Esophagus muscularis mucosa (tissue), 4 donors: ENCODE results near the gene EDDM13.

Source experiments
- CTCF ChIP-seq, 3 experiments: fragments of 200-600 bp in 2 of 3; fragments of 450-650 bp in 1 of 3; sonication (generic) in 2 of 3; IDR thresholded peaks; one replicate each; pipeline ENCODE4 v1.5.1; 2017 to 2019; ENCODE audit warnings: antibody characterized with exemption in 3 of 3, mild to moderate bottlenecking in 2 of 3, moderate library complexity in 1 of 3
- EP300 ChIP-seq: sonication (generic); formaldehyde crosslinking; IDR thresholded peaks from one replicate; pipeline ENCODE4 v1.6.1; 2017; ENCODE audit warnings: antibody characterized with exemption
- POLR2A ChIP-seq: fragments of 450-650 bp; IDR thresholded peaks from one replicate; pipeline ENCODE4 v1.6.1; 2017; ENCODE audit warnings: antibody characterized with exemption, moderate library complexity, mild to moderate bottlenecking, low read depth
- POLR2AphosphoS5 ChIP-seq, 2 donors: sonication (generic); formaldehyde crosslinking; IDR thresholded peaks; one replicate each; pipeline ENCODE4 v1.6.1; 2017; ENCODE audit warnings: antibody characterized with exemption in 2 of 2

DNA sequence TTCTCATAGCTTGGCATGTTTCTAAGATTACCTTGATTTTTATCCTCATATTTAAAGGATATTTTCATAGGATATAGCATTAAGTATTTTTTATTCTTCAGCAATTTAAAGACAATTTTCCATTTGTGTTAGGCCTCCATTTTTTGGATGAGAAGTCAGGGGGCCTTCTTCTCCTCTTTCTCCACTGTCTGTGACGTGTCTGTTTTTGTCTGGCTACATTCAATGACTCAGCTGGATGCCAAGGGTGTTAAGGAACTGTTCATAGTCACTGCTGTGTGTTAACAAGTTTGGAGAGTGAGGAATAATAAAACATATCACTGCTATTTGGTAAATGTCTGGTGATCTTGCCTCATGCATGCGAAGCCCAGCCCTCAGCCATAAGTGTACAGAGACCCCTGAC is 84.4 kb downstream of the EDDM13 start:
- TF ChIP-seq CTCF (IDR thresholded peaks at IDR 0.05): no peak
- no peak for TF ChIP-seq EP300
- TF ChIP-seq POLR2A: no peak
- no peak for TF ChIP-seq POLR2AphosphoS5 (IDR thresholded peaks at IDR 0.05)
